Panc1 (cell line): Measurements from ENCODE around the gene HAO1. TPM values are rescaled to one million over a fixed set of nuclear protein-coding genes. Genes with fewer than 3 reads are reported as not detected.

Experiments used
- ATAC-seq: fragments of 200-7000 bp; cut with Tn5 transposase; 2 replicates; pipeline ENCODE4 v1.9.1; 2020; ENCODE audit warnings: mild to moderate bottlenecking, moderate library complexity
- BruUV-seq: library from RNA; stranded (reverse); fragments of 400-500 nt; replicated peaks from 2 replicates; lab custom pipeline; 2021; lab: Mats Ljungman, UMichigan
- CTCF ChIA-PET: fragments of 300-600 bp; sonication (Branson Sonifier 250); formaldehyde crosslinking; loops from one replicate; lab custom pipeline; 2022; ENCODE audit warnings: antibody characterized with exemption; lab: Charles Lee
- POLR2A ChIA-PET: fragments of 300-600 bp; sonication (Branson Sonifier 250); formaldehyde crosslinking; loops from one replicate; lab custom pipeline; 2022; ENCODE audit warnings: antibody characterized with exemption; lab: Charles Lee
- DNase-seq: peaks from one replicate; pipeline ENCODE4 v3.0.0-alpha.2; 2010; ENCODE audit warnings: low read depth, low spot score
- H3K27ac ChIP-seq: 2 replicates; pipeline ENCODE4 v1.5.1; 2011; ENCODE audit warnings: mild to moderate bottlenecking, low read length, inconsistent platforms
- H3K27me3 ChIP-seq: fragments of 200-500 bp; sonication (Bioruptor generic); 2 replicates; pipeline ENCODE4 v1.6.0; 2014; ENCODE audit warnings: low read length, inconsistent platforms; ENCODE audit not compliant: control insufficient read depth, insufficient read depth
- H3K36me3 ChIP-seq: fragments of 200-500 bp; sonication (Bioruptor generic); 2 replicates; pipeline ENCODE4 v1.5.1; 2014; ENCODE audit warnings: inconsistent platforms, mild to moderate bottlenecking, low read length, moderate library complexity; ENCODE audit not compliant: control insufficient read depth, insufficient read depth
- H3K4me1 ChIP-seq: 2 replicates; pipeline ENCODE4 v1.5.1; 2011; ENCODE audit warnings: inconsistent platforms, mild to moderate bottlenecking, low read length, moderate library complexity; ENCODE audit not compliant: control insufficient read depth, insufficient read depth
- H3K4me3 ChIP-seq, 2 experiments: 2 replicates each; pipeline ENCODE4 v1.5.1; 2011 to 2012; ENCODE audit warnings: low read depth in 2 of 2, low read length in 2 of 2, mild to moderate bottlenecking in 2 of 2, inconsistent platforms in 1 of 2, moderate library complexity in 1 of 2
- H3K9me3 ChIP-seq: fragments of 200-500 bp; sonication (Bioruptor generic); 2 replicates; pipeline ENCODE4 v1.5.1; 2014; ENCODE audit warnings: low read depth, mild to moderate bottlenecking, inconsistent platforms, low read length, moderate library complexity; ENCODE audit not compliant: control insufficient read depth, insufficient read depth
- CTCF ChIP-seq: fragments of 450-650 bp; IDR thresholded peaks from 2 replicates; pipeline ENCODE4 v1.5.1; 2017; ENCODE audit warnings: mild to moderate bottlenecking
- POLR2AphosphoS5 ChIP-seq: IDR thresholded peaks from 2 replicates; pipeline ENCODE4 v1.6.1; 2012; ENCODE audit warnings: mild to moderate bottlenecking, low read depth, low read length, moderate library complexity
- REST ChIP-seq, 2 experiments: IDR thresholded peaks; 2 replicates each; pipeline ENCODE4 v1.6.1; 2011 to 2012; ENCODE audit warnings: low read depth in 2 of 2, control low read depth in 1 of 2, low read length in 1 of 2, mild to moderate bottlenecking in 1 of 2, moderate library complexity in 1 of 2; ENCODE audit not compliant: insufficient read depth in 1 of 2
- SIN3A ChIP-seq: IDR thresholded peaks from 2 replicates; pipeline ENCODE4 v1.6.1; 2012; ENCODE audit warnings: low read depth, mild to moderate bottlenecking, low read length, moderate library complexity, borderline replicate concordance; ENCODE audit not compliant: insufficient read depth
- TCF7L2 ChIP-seq: IDR thresholded peaks from 2 replicates; pipeline ENCODE4 v1.6.1; 2011; ENCODE audit warnings: mild to moderate bottlenecking, low read depth, low read length, inconsistent platforms
- in situ Hi-C: cut with HindIII; loops from 2 replicates; pipeline ENCODE4 v1.10.0; 2016; ENCODE audit warnings: low sequenced_read_pairs, low pct_unique_long_range_greater_than_20kb
- intact Hi-C: fragments of 100-400 bp; cut with micrococcal nuclease; formaldehyde crosslinking; loops from one replicate; pipeline ENCODE4 v1.10.0; 2022; ENCODE audit not compliant: unreplicated experiment
- total RNA-seq: library from RNA; stranded (reverse); gene quantifications from one replicate; pipeline ENCODE4 v1.2.1, GENCODE V29; 2021; ENCODE audit not compliant: unreplicated experiment

The HAO1 gene
- total RNA-seq, 1 experiment from 2014 or later = 0.13 TPM

- BruUV-seq = no TSS peak
- Histone ChIP-seq H3K27me3 (no peaks in the 10 kb centered on the region), H3K4me1 (no peaks in the 10 kb centered on the region; the same call in 1 of the 2 replicates), H3K27ac (no peak overlapping the region), H3K36me3 (no peaks in the 10 kb centered on the region), H3K9me3 (no peaks in the 10 kb centered on the region), H3K4me3 (no peak overlapping the region)
- no peak for DNase-seq
- POLR2A ChIA-PET = no interaction called here
- intact Hi-C loops (no loop called here), in situ Hi-C loops (no loop called here)
- CTCF ChIA-PET = interaction anchor here (0.5 kb wide), 1 partner anchor 491 kb away, joined by 3 read pairs; no protein-coding TSS in a partner anchor
- ATAC-seq = no peak
- no peak for TF ChIP-seq TCF7L2
- no peak for TF ChIP-seq SIN3A
- no peak for TF ChIP-seq CTCF
- TF ChIP-seq REST (IDR thresholded peaks at IDR 0.05; ENCODE audit: insufficient read depth in 1 of 2, low read depth in 2 of 2, low read length in 1 of 2) = no peak
- no peak for TF ChIP-seq POLR2AphosphoS5
These were observed 42.4 kb downstream of the HAO1 start for GRCh38 chr20:7897781-7898364.

DNA sequence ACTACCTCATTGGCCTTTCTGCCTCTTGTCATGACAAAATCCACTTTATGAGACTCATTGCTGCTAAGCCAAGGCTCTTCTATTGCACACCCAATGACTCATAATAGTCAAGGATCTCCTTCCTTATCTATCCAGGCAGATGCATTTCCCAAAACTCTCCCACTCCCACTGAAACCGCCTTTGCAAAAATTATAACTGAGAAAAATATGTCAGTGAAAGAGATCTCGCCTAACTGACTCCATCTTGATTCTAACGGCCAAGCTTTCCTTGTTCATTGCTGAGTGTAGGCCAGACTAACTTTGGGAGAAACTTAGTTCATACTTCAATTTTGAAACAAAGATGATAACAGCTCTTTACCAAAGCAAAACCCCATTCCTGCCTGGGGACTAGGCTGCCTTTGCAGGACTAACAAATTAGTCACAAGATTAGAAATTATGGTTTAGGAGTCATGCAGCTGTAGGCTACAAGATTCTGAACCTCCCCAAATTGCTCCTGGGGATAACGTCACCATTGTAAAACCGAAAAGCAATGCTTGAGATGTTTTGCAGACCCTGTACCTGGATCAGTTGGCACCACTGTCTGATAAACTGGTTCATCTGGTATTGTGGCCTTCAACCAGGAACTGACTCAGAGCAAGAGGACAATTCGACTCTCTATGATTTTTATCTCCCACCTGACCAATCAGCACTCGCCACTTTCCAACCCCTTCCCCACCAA is 47.1 kb downstream of the HAO1 start:
- in situ Hi-C loops = no loop called here
- CTCF ChIA-PET = no interaction called here

More for the DNA sequence above, 47.1 kb downstream of the HAO1 start:
- no peaks in the 10 kb centered on the region for H3K4me1 ChIP-seq
- H3K27me3 ChIP-seq = no peaks in the 10 kb centered on the region
- H3K27ac ChIP-seq = no peak overlapping the region
- no peak overlapping the region for H3K4me3 ChIP-seq
- DNase-seq (no peak), ATAC-seq (no peak)
- POLR2A ChIA-PET = no interaction called here
- H3K9me3 ChIP-seq = no peaks in the 10 kb centered on the region
- intact Hi-C loops = no loop called here
- TF ChIP-seq TCF7L2 = no peak
- no peak for TF ChIP-seq SIN3A
- no peak for TF ChIP-seq REST (IDR thresholded peaks at IDR 0.05; ENCODE audit: insufficient read depth in 1 of 2, low read depth in 2 of 2, low read length in 1 of 2)
- no peak for TF ChIP-seq POLR2AphosphoS5
- TF ChIP-seq CTCF = no peak
- BruUV-seq = no TSS peak
- no peaks in the 10 kb centered on the region for H3K36me3 ChIP-seq
